ENCODE data around the gene TECR.

DNA sequence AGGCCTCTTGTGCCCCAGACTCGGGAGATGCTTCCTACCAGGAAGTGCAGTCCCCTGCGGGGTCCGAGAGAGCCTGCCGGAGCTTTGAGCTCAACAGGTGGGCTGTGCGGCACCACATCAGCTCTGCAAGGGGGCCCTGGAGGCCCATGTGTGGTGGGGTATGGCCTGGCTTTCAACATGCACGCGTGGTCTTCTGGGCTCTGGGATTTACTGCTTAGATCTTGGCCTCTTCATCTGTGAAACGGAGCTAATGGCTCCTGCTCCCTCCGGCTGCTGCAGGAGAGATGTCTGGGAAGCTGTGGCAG, 24.5 kb downstream of the TECR start:
- TF ChIP-seq, protein P1, sequence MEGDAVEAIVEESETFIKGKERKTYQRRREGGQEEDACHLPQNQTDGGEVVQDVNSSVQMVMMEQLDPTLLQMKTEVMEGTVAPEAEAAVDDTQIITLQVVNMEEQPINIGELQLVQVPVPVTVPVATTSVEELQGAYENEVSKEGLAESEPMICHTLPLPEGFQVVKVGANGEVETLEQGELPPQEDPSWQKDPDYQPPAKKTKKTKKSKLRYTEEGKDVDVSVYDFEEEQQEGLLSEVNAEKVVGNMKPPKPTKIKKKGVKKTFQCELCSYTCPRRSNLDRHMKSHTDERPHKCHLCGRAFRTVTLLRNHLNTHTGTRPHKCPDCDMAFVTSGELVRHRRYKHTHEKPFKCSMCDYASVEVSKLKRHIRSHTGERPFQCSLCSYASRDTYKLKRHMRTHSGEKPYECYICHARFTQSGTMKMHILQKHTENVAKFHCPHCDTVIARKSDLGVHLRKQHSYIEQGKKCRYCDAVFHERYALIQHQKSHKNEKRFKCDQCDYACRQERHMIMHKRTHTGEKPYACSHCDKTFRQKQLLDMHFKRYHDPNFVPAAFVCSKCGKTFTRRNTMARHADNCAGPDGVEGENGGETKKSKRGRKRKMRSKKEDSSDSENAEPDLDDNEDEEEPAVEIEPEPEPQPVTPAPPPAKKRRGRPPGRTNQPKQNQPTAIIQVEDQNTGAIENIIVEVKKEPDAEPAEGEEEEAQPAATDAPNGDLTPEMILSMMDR (IDR thresholded peaks at IDR 0.05; ENCODE audit: insufficient read depth, low read depth, low read length), result no peak
- no peak for TF ChIP-seq EZH2 (IDR thresholded peaks at IDR 0.05; ENCODE audit: insufficient read depth, low read length)
